Neutrophil (primary cell): ENCODE results near the gene RANGRF.
"Not testable (repeated sequence)": the region's sequence is repeated elsewhere in the genome, so short reads cannot be mapped to it uniquely, and the experiment has no call there.

ENCODE experiments used
- H3K27ac ChIP-seq: fragments of 200-600 bp; sonication (generic); 2 replicates; pipeline ENCODE4 v1.5.1; 2016; ENCODE audit warnings: mild to moderate bottlenecking, moderate library complexity
- H3K27me3 ChIP-seq: fragments of 200-600 bp; sonication (generic); 2 replicates; pipeline ENCODE4 v1.6.0; 2016; ENCODE audit warnings: mild to moderate bottlenecking
- H3K36me3 ChIP-seq: fragments of 200-600 bp; sonication (generic); 2 replicates; pipeline ENCODE4 v1.5.1; 2017
- H3K4me1 ChIP-seq, 2 experiments: fragments of 200-600 bp in 1 of 2; sonication (generic) in 1 of 2; 1 replicate in 1 of 2; 2 replicates in 1 of 2; pipeline versions ENCODE4 v1.5.1 to v1.6.1; 2013 to 2016; ENCODE audit warnings: low read depth in 1 of 2, low read length in 1 of 2, mild to moderate bottlenecking in 1 of 2, moderate library complexity in 1 of 2; ENCODE audit not compliant: control insufficient read depth in 1 of 2, insufficient read depth in 1 of 2
- H3K4me3 ChIP-seq, 2 experiments: fragments of 200-600 bp in 1 of 2; sonication (generic) in 1 of 2; 1 replicate in 1 of 2; 2 replicates in 1 of 2; pipeline ENCODE4 v1.5.1; 2013 to 2016; ENCODE audit warnings: low read depth in 1 of 2, low read length in 1 of 2, mild to moderate bottlenecking in 1 of 2, moderate library complexity in 1 of 2
- H3K9me3 ChIP-seq: fragments of 200-600 bp; sonication (generic); 2 replicates; pipeline ENCODE4 v1.5.1; 2016
- CTCF ChIP-seq: fragments of 200-600 bp; sonication (generic); IDR thresholded peaks from 2 replicates; pipeline ENCODE4 v1.5.1; 2016; ENCODE audit warnings: antibody characterized with exemption

Gene RANGRF

GRCh38 chr17:8249621-8250500 is 38.6 kb upstream of the RANGRF start:
- no peaks in the 10 kb centered on the region for H3K27me3 ChIP-seq
- H3K4me3 ChIP-seq: peak overlapping the region; percentile 70 to 76
- peak overlapping the region; percentile 100 for H3K27ac ChIP-seq
- no peaks in the 10 kb centered on the region for H3K36me3 ChIP-seq
- TF ChIP-seq CTCF: no peak
- peaks cover 24 to 27% of the 10 kb centered on the region in 2 experiments for H3K4me1 ChIP-seq
- H3K9me3 ChIP-seq: no peaks in the 10 kb centered on the region

- H3K9me3 ChIP-seq, H3K36me3 ChIP-seq, H3K27ac ChIP-seq, H3K27me3 ChIP-seq, H3K4me3 ChIP-seq: not testable (repeated sequence)
- peaks cover 16 to 22% of the 10 kb centered on the region in 2 experiments for H3K4me1 ChIP-seq
Measured at GRCh38 chr17:8251411-8251810, 37.1 kb upstream of the RANGRF start.

- no peak for TF ChIP-seq CTCF
- no peaks in the 10 kb centered on the region for H3K9me3 ChIP-seq
- H3K4me1 ChIP-seq: peaks cover 9 to 10% of the 10 kb centered on the region in 2 experiments
- no peak overlapping the region for H3K27ac ChIP-seq
- no peak overlapping the region for H3K4me3 ChIP-seq
- no peaks in the 10 kb centered on the region for H3K27me3 ChIP-seq
- H3K36me3 ChIP-seq: no peaks in the 10 kb centered on the region
Measured at GRCh38 chr17:8253801-8254200, 34.7 kb upstream of the RANGRF start.

DNA sequence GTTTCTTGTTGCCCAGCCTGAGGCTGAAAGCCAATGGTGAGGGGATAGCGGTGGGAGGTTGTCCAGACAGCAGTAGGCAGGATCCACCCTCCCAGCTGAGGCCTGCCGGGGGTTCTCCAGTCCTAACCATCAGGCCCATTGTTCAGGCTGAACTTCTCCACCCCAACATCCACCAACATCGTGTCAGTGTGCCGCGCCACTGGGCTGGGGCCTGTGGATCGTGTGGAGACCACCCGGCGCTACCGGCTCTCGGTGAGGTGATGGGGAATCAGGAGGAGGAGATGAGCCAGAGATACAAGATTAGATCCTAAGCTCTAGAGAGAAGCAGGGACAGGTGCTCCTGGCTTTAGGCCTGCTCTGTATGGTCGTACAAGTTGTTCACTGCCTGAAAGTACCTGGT is 33.6 kb upstream of the RANGRF start:
- no peaks in the 10 kb centered on the region for H3K9me3 ChIP-seq
- TF ChIP-seq CTCF: no peak
- H3K4me1 ChIP-seq: no peaks in the 10 kb centered on the region
- no peaks in the 10 kb centered on the region for H3K36me3 ChIP-seq
- H3K4me3 ChIP-seq: no peak overlapping the region
- no peaks in the 10 kb centered on the region for H3K27me3 ChIP-seq
- no peak overlapping the region for H3K27ac ChIP-seq

- H3K4me1 ChIP-seq: no peaks in the 10 kb centered on the region
- H3K9me3 ChIP-seq: no peaks in the 10 kb centered on the region
- no peaks in the 10 kb centered on the region for H3K27me3 ChIP-seq
- H3K36me3 ChIP-seq: no peaks in the 10 kb centered on the region
- TF ChIP-seq CTCF: no peak
- H3K4me3 ChIP-seq: no peak overlapping the region
- no peak overlapping the region for H3K27ac ChIP-seq
Measured at GRCh38 chr17:8255499-8255898, 33.0 kb upstream of the RANGRF start.

DNA sequence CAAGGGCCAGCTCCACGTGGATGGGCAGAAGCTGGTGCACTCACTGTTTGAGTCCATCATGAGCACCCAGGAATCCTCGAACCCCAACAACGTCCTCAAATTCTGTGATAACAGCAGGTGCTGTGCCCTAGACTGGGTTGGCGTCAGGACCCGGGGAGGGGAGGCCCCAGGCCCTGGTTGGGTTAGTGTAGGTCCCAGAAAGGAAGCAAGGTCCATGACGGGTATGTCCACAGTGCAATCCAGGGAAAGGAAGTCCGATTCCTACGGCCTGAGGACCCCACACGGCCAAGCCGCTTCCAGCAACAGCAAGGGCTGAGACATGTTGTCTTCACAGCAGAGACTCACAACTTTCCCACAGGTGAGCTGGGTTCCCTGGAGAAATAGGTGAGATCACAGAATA is 32.2 kb upstream of the RANGRF start:
- TF ChIP-seq CTCF: no peak
- H3K4me1 ChIP-seq: no peaks in the 10 kb centered on the region
- no peaks in the 10 kb centered on the region for H3K36me3 ChIP-seq
- no peaks in the 10 kb centered on the region for H3K9me3 ChIP-seq
- H3K27me3 ChIP-seq: no peaks in the 10 kb centered on the region
- no peak overlapping the region for H3K27ac ChIP-seq
- H3K4me3 ChIP-seq: no peak overlapping the region
